GM18868 (cell line): ENCODE measurements around the gene PABPC1L.
"Not testable (repeated sequence)": the region's sequence is repeated elsewhere in the genome, so short reads cannot be mapped to it uniquely, and the experiment has no call there.

Experiments
- ATAC-seq: cut with Tn5 transposase; IDR thresholded peaks from one replicate; pipeline ENCODE4 v1.9.1; 2021; ENCODE audit warnings: mild to moderate bottlenecking, moderate library complexity; ENCODE audit not compliant: unreplicated experiment

The PABPC1L gene

DNA sequence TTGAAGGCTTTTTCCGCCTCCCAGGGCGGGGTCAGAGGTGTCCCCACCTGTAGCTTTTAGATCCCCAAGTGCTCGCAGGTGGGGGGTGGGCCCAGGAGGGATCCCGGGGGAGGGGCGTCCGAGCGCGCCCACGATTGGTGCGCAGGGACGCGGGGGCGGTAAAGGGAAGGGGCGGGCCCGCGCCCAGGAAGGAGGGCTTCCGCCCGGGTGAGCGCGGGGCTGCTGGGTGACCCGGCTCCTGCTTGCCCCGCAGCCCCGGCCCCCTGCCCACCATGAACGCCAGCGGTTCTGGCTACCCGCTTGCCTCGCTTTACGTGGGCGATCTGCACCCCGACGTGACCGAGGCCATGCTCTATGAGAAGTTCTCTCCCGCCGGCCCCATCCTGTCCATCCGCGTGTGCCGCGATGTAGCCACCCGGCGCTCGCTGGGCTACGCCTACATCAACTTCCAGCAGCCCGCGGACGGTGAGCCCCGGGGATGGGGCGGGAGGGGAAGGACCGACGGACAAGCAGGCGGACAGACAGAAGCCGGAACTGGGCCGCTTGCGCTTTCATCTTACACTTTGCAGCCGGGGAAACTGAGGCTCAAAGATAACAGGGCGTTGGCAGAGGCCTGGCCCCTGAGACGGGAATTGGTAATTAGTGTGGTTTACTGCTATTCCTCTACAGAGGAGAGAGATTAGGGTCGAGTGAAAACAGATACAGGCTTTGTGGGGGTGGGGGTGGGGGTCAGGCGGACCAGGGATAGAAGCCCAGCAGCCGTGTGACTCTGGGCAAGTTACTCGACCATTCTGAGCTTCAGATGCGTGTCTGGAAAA, at the start of gene PABPC1L:
TSS of gene PABPC1L (plus strand) at position 189 of the 818 bp plus-strand sequence. CDS start at position 273, 84 bp downstream.
- peak; percentile 91 for ATAC-seq

DNA sequence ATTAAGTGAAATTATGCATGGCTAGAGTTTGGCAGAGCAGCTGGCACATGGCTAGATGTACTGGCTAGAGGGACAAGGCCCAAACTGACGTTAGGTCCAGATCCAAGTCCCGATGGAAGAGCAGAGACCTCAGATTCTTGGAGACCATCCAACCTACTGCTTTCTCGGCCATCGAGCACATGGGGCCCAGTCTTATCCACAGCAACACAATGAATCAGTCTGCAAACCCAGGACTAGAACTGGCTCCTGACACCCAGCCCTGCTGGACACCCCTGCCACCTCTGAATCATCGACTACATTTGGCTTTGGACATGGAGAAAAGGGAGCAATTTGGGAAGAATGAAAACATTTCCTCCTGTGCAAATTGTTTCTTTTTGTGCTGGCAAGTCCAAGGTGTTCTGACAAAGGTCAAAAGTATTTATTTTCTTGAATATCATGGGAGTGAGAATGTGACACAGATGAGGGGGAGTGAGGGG, 48.3 kb upstream of the PABPC1L start:
- ATAC-seq: no peak

DNA sequence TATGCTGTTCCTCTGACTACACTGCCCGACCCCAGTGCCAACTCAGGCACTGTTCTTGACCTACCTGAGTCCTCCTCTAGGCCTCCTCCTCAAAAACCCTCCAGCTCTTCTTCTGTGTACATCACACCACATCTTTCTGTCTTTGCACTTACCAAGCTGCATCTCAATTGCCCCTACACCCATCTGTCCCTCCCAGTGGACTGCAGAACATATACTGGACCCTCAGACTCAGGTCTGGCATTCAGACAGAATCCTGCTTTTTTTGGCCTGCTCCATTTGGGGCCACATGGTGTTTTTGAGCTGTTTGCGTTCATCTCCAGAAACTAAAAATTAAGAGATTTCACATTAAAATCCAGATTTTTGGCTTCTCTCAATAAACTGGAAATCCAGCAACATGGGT, 47.6 kb upstream of the PABPC1L start:
- no peak for ATAC-seq

GRCh38 chr20:44863365-44864084, 46.3 kb upstream of the PABPC1L start:
- ATAC-seq: not testable (repeated sequence)

DNA sequence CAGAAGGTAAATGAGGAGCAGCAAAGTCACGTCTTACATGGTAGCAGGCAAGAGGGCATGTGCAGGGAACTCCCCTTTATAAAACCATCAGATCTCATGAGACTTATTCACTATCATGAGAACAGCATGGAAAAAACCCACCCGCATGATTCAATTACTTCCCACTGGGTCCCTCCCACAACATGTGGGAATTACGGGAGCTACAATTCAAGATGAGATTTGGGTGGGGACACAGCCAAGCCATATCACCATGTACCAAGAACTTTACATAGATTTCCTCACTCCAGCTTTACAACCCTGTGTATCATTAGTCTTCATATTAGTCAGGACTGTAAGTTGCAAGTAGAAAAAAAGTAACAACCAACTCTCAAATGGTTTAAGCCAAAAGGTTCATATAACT, 45.4 kb upstream of the PABPC1L start:
- ATAC-seq: not testable (repeated sequence)

DNA sequence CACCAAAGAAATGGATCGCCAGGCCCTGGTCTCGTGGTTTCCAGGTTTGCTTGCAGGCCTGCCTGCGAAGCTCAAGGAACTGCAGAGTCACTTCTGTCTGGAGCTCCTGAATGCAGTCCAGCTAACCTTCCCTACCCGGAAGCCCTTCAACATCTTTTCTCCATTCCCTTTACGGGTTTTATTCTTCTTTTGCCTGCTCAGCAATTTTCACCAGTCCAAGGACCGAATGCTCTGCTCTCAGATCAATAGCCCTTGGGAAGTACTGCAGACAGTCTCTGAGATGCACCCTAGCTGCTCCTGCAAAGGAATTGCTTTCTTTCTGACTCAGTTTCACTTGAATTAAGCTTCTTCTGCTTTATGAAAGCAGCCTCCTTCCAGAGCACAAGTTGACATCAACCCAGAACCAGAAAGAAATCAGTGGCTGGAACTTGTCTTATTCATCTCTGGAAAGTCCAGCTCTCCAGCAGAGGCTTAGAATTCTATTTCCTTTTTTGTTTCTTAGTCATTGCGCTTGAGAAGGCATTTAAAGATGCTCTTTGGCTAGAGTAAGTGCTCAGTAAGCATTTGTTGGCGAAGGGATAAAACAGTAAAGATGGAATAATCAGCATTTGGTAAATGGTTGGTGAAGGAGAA, 43.0 kb upstream of the PABPC1L start:
- ATAC-seq: no peak

DNA sequence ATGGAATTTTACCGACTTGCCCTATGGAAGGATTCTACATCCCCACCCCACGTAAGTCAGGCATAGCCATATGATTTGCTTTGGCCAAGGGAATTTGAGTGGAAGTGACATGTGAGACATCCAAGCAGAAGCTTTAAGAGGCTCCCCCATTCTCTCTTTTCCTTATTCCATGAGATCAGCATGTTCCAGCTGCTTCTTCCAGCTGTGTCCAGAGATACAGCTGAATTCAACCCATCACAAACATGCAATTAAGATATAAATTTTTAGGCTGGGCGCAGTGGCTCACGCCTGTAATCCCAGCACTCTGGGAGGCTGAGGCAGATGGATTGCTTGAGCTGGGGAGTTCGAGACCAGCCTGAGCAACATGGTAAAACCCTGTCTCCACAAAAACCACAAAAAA, 40.4 kb upstream of the PABPC1L start:
- ATAC-seq: no peak

GRCh38 chr20:44882360-44882759, 27.5 kb upstream of the PABPC1L start:
- not testable (repeated sequence) for ATAC-seq

- ATAC-seq: no peak
These were observed 26.5 kb upstream of the PABPC1L start for GRCh38 chr20:44883214-44883902.

DNA sequence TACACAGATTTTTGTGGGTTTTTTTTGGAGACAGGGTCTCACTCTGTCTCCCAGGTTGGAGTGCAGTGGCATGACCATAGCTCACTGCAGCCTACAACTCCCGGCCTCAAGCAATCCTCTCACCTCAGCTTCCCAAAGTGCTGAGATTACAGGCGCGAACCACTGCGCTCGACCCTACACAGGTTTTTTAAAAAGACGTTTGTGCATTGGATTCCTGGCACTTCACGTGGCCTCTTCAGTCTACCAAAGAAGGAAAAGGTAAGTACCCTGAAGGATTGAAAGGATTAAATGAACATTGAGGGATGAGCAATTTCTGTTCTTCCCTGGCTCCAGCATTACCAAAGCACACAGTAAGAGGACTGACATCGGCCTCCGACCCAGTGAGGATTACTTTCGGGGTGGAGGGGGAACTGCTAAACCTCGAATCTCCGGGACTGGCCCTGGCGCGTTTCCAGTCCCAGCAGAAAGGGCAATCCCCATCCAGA, 24.9 kb upstream of the PABPC1L start:
- ATAC-seq: no peak

- ATAC-seq: peak; percentile 97
These were observed 24.2 kb upstream of the PABPC1L start, which contains the start of gene YWHAB for GRCh38 chr20:44885392-44886265. Gene YWHAB (plus strand): TSS chr20:44885705. CDS start chr20:44901534, 15,829 bp downstream.

DNA sequence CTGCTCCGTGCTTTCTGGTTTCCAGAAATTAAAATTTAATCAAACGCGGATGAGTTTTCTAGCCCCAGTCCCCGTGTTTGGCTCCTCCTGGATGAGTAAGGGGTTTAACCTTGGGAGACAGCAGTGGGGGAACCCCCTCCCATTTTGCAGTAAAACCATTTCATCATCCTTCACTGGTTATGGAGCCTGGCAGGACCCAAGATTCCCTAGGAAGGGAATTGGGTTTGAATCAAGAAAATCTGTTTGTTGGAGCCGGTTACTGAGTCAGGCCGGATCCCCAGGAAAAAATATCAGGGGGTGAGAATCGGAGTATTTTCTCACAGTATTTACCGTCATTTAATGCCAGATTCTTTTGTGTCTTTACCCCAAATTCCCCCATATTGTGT, 23.6 kb upstream of the PABPC1L start:
- ATAC-seq: no peak

DNA sequence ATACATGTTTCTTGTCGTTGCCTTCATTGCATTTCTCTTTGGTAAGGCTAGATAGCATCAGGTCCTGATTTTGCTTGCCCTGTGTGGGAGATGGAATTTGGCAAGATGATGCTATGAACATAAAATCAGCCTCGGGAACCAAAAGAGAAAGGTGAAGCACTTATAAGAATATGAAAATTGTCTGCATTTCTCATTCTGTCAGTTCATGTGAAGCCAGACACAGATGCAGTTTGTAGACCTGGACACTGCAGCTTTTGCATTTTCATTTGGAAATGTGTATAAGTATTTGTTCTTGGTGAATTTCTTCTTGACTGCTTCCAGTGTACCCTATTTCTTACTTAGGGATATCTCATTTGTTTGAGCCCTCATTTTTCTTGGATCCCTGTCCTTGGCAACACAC, 23.0 kb upstream of the PABPC1L start:
- ATAC-seq: no peak

GRCh38 chr20:44887466-44887865, 22.4 kb upstream of the PABPC1L start:
- no peak for ATAC-seq

- no peak for ATAC-seq
These were observed 21.4 kb upstream of the PABPC1L start for GRCh38 chr20:44888226-44889103.

DNA sequence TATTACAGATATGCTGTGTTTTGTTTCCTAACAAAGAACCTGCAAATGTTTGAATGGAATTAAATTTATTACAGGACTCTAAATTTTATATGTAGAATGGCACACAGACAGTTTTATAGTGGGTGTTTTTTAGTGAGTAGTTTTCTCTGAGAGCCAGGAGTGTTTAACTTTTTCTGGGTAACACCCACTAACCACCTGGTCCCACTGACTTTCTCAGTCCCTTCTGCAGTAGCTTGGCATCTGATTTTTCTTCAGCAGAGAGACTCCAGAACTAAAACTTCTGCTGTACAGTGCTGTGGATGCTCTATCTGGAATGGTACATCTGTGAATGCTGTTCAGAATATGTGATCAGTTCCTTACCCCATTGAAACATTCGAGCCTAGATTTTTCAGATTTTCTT, 18.0 kb upstream of the PABPC1L start:
- no peak for ATAC-seq

GRCh38 chr20:44894959-44895358, 14.9 kb upstream of the PABPC1L start:
- ATAC-seq: no peak

DNA sequence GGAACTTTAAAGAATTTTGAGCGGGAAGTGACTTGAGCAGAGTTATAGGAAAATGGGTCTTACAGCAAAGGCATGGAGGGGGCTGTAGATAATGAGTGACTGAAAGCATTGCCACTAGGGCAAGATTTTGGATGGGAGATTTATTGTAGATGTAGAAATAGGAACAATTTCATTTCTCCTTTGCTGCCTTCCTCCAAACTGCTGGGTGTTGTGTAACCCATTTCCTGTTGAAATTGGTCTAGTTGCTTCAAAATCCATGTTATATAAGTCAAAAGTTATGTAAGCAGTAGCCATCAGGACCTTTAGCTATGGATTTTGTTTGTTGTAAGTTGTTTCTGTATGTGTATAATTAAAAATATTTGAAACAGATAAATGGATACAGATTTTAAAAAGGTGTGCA, 13.3 kb upstream of the PABPC1L start:
- ATAC-seq: no peak

DNA sequence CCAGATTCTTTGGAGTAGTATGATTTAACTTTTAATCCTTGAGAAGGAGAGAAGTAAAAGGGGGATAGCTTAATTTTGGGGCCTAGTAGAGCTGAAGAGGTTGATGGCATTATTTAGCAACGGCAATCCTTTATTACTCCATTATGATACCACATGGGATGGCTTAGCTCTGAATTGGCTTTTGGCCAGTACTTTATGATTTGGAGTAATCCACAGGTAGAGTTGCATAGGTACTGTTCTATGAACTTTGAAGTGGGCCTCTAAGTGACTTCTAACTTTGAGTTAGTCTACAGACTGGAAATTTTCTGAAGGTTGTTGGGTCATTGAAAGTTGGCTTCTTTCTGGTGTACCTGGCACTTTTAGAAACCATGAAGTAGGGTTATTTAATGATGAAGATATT, 12.7 kb upstream of the PABPC1L start:
- ATAC-seq: no peak
